HFFc6 (cell line): ENCODE data around the gene DIPK2B. TPM values are rescaled to one million over a fixed set of nuclear protein-coding genes. Genes with fewer than 3 reads are reported as not detected.

Source experiments
- DNase-seq: peaks from one replicate; pipeline ENCODE4 v3.0.0-alpha.2; 2018
- H3K27ac Mint-ChIP-seq: 2 replicates; pipeline ENCODE4 v1.8.0; 2020; ENCODE audit warnings: mild to moderate bottlenecking, mixed read lengths
- H3K27me3 Mint-ChIP-seq: 2 replicates; pipeline ENCODE4 v1.8.0; 2021; ENCODE audit warnings: mild to moderate bottlenecking, moderate library complexity, mixed read lengths; ENCODE audit not compliant: insufficient read depth
- H3K36me3 Mint-ChIP-seq: 2 replicates; pipeline ENCODE4 v1.8.0; 2021; ENCODE audit warnings: low read depth, mixed read lengths
- H3K4me1 Mint-ChIP-seq: 2 replicates; pipeline ENCODE4 v1.8.0; 2020; ENCODE audit warnings: low read depth, mixed read lengths
- H3K4me3 Mint-ChIP-seq: 2 replicates; pipeline ENCODE4 v1.8.0; 2020; ENCODE audit warnings: mild to moderate bottlenecking, moderate library complexity, mixed read lengths
- H3K9me3 Mint-ChIP-seq: 2 replicates; pipeline ENCODE4 v1.8.0; 2020; ENCODE audit warnings: mild to moderate bottlenecking, mixed read lengths
- CTCF ChIP-seq: fragments of 200-600 bp; sonication (generic); IDR thresholded peaks from 2 replicates; pipeline ENCODE4 v1.5.0; 2021; ENCODE audit warnings: antibody characterized with exemption, mild to moderate bottlenecking
- long read RNA-seq: library from polyadenylated mRNA; unstranded; transcript quantifications from one replicate; pipeline ENCODE4 v2.0.0, GENCODE V29; 2019
- total RNA-seq, 6 experiments: library from RNA; stranded (reverse); fragmentation: NEBNext Ultra II Directional; extraction: Animal tissue kit (Norgen Biotek cat#: 25700); gene quantifications; 2 replicates in 1 of 6; 3 replicates in 5 of 6; pipeline ENCODE4 v1.2.3, GENCODE V29; 2021

The DIPK2B gene, protein sequence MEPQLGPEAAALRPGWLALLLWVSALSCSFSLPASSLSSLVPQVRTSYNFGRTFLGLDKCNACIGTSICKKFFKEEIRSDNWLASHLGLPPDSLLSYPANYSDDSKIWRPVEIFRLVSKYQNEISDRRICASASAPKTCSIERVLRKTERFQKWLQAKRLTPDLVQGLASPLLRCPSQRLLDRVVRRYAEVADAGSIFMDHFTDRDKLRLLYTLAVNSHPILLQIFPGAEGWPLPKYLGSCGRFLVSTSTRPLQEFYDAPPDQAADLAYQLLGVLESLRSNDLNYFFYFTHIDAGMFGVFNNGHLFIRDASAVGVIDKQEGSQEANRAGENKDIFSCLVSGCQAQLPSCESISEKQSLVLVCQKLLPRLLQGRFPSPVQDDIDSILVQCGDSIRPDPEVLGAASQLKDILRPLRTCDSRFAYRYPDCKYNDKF
- total RNA-seq = not detected
- long read RNA-seq = 0 reads

GRCh38 chrX:45200741-45201234 lies at the start of gene DIPK2B:
DIPK2B (minus strand) TSS chrX:45200876; CDS start chrX:45200826, 50 bp downstream.
- H3K9me3 Mint-ChIP-seq = no peaks in the 10 kb centered on the region
- peaks cover 2% of the 10 kb centered on the region; the same call in 1 of the 2 replicates for H3K27me3 Mint-ChIP-seq
- DNase-seq = no peak
- no peak within 1 kb of the TSS for H3K4me3 Mint-ChIP-seq
- no peaks in the 10 kb centered on the region for H3K36me3 Mint-ChIP-seq
- H3K4me1 Mint-ChIP-seq = peaks cover 42% of the 10 kb centered on the region
- no peak for TF ChIP-seq CTCF
- no peak within 1 kb of the TSS for H3K27ac Mint-ChIP-seq

DNA sequence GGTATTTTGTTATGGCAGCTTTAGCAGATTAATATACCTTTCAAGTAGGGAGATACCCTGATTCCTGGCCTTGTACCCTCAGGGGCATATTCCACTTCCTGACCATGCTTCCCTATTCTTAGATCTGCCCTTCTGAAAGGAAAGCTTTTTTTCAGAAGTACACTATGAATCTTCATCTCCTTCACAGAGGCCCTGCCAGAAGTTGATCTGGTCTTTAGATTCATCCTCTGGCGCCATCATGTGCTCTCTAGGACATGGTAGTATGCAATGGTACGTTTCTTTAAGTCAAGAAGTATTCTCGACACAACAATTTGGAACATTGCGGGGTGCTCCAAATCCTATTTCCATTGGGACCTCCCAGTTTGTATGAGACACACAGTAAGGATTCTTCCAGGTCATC lies 39.6 kb upstream of the DIPK2B start:
- H3K27ac Mint-ChIP-seq = no peak overlapping the region

GRCh38 chrX:45238489-45238888 lies 37.8 kb upstream of the DIPK2B start:
- Mint-ChIP-seq H3K36me3 (no peaks in the 10 kb centered on the region), H3K27ac (no peak overlapping the region), H3K9me3 (no peaks in the 10 kb centered on the region), H3K4me1 (no peaks in the 10 kb centered on the region), H3K4me3 (no peak overlapping the region), H3K27me3 (peaks cover 9% of the 10 kb centered on the region; the same call in 1 of the 2 replicates)
- DNase-seq = no peak
- no peak for TF ChIP-seq CTCF

More for the DNA sequence above, 39.6 kb upstream of the DIPK2B start:
- DNase-seq = no peak
- H3K27me3 Mint-ChIP-seq = peaks cover 8% of the 10 kb centered on the region; the same call in 1 of the 2 replicates
- H3K4me1 Mint-ChIP-seq = no peaks in the 10 kb centered on the region
- H3K9me3 Mint-ChIP-seq = peaks cover 6% of the 10 kb centered on the region; the same call in 1 of the 2 replicates
- no peak overlapping the region for H3K4me3 Mint-ChIP-seq
- no peak for TF ChIP-seq CTCF
- H3K36me3 Mint-ChIP-seq = no peaks in the 10 kb centered on the region

GRCh38 chrX:45233531-45233930 lies 32.9 kb upstream of the DIPK2B start:
- H3K36me3 Mint-ChIP-seq = no peaks in the 10 kb centered on the region
- no peak overlapping the region for H3K4me3 Mint-ChIP-seq
- no peak overlapping the region for H3K27ac Mint-ChIP-seq
- no peak for TF ChIP-seq CTCF
- DNase-seq = no peak
- H3K9me3 Mint-ChIP-seq = no peaks in the 10 kb centered on the region
- no peaks in the 10 kb centered on the region for H3K4me1 Mint-ChIP-seq
- peaks cover 12% of the 10 kb centered on the region; the same call in 1 of the 2 replicates for H3K27me3 Mint-ChIP-seq

DNA sequence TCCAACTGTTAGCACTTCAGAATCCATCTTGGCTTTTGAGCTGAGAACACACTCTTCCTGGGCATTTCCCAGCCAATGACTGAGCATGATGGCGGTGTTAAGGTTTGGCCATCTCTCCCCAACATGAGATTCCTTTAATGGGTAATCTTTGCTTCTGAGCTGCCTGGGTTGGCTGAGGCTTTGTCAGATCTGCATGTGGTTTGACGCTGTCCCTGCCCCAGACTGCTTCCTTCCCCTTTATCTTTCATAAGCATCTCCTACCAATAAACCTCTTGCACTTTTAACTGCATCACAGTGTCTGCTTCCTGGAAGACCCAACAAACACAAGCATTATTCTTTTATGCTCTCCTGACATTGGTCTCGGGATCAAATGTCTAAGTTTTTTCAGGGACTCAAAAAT lies 31.5 kb upstream of the DIPK2B start:
- peaks cover 10% of the 10 kb centered on the region; the same call in 1 of the 2 replicates for H3K27me3 Mint-ChIP-seq
- H3K4me3 Mint-ChIP-seq = no peak overlapping the region
- H3K27ac Mint-ChIP-seq = no peak overlapping the region
- DNase-seq = no peak
- H3K36me3 Mint-ChIP-seq = no peaks in the 10 kb centered on the region
- H3K4me1 Mint-ChIP-seq = no peaks in the 10 kb centered on the region
- H3K9me3 Mint-ChIP-seq = no peaks in the 10 kb centered on the region
- TF ChIP-seq CTCF = no peak
